ENCODE measurements around the gene USP40. TPM values are rescaled to one million over a fixed set of nuclear protein-coding genes. Genes with fewer than 3 reads are reported as not detected.

USP40 gene
- total RNA-seq, 4 donors from 2014 or later: 10.9 to 29.2 (median 12.4) TPM

GRCh38 chr2:233434666-233435330, 131.8 kb downstream of the USP40 start:
- Histone ChIP-seq H3K4me1 (peaks cover 81 to 87% of the 10 kb centered on the region in 2 donors), H3K27me3 (no peaks in the 10 kb centered on the region), H3K4me3 (no peak overlapping the region), H3K9me3 (no peaks in the 10 kb centered on the region), H3K36me3 (peaks cover 0 to 45% of the 10 kb centered on the region in 2 donors), H3K27ac (peak overlapping the region; percentile 92 to 97 (median 96))
- TF ChIP-seq POLR2A (IDR thresholded peaks at IDR 0.05) (no peak), CTCF (IDR thresholded peaks at IDR 0.05 in 4 of 5, conservative IDR thresholded peaks at IDR 0.05 in 1 of 5) (no peak)
- in situ Hi-C loops (cut with MboI; ENCODE audit: low sequenced_read_pairs in 4 of 4): no loop called here
- ATAC-seq: no peak
- intact Hi-C loops (cut with DNase I; ENCODE audit: low total_unique reads): no loop called here
- DNase-seq: peak in 1 of 2 donors; percentile 18

- no peak for DNase-seq
- in situ Hi-C loops (cut with MboI; ENCODE audit: low sequenced_read_pairs in 4 of 4): no loop called here
- H3K4me3 ChIP-seq: no peak overlapping the region
- H3K36me3 ChIP-seq: peaks cover 0 to 38% of the 10 kb centered on the region in 2 donors
- H3K27me3 ChIP-seq: no peaks in the 10 kb centered on the region
- TF ChIP-seq CTCF (IDR thresholded peaks at IDR 0.05 in 4 of 5, conservative IDR thresholded peaks at IDR 0.05 in 1 of 5) (no peak), POLR2A (IDR thresholded peaks at IDR 0.05) (no peak)
- intact Hi-C loops (cut with DNase I; ENCODE audit: low total_unique reads): no loop called here
- ATAC-seq: no peak
- H3K27ac ChIP-seq: peak overlapping the region; percentile 92 to 97 (median 96)
- H3K4me1 ChIP-seq: peaks cover 81% of the 10 kb centered on the region in 2 donors
- no peaks in the 10 kb centered on the region for H3K9me3 ChIP-seq
Observed at GRCh38 chr2:233433794-233434193, 132.8 kb downstream of the USP40 start.

- peaks cover 82 to 87% of the 10 kb centered on the region in 2 donors for H3K4me1 ChIP-seq
- no peak for ATAC-seq
- no peak for TF ChIP-seq POLR2A (IDR thresholded peaks at IDR 0.05)
- TF ChIP-seq CTCF (IDR thresholded peaks at IDR 0.05 in 4 of 5, conservative IDR thresholded peaks at IDR 0.05 in 1 of 5): no peak
Observed at GRCh38 chr2:233433029-233433428, 133.6 kb downstream of the USP40 start.

GRCh38 chr2:233430651-233431050, 135.9 kb downstream of the USP40 start:
- Histone ChIP-seq H3K36me3 (peaks cover 0 to 8% of the 10 kb centered on the region in 2 donors), H3K9me3 (no peaks in the 10 kb centered on the region), H3K27me3 (no peaks in the 10 kb centered on the region), H3K4me1 (peaks cover 83 to 88% of the 10 kb centered on the region in 2 donors), H3K4me3 (no peak overlapping the region), H3K27ac (peak overlapping the region; percentile 92 to 97 (median 96))
- intact Hi-C loops (cut with DNase I; ENCODE audit: low total_unique reads) (no loop called here), in situ Hi-C loops (cut with MboI; ENCODE audit: low sequenced_read_pairs in 4 of 4) (no loop called here)
- no peak for ATAC-seq
- no peak for TF ChIP-seq POLR2A (IDR thresholded peaks at IDR 0.05)
- no peak for TF ChIP-seq CTCF (IDR thresholded peaks at IDR 0.05 in 4 of 5, conservative IDR thresholded peaks at IDR 0.05 in 1 of 5)
- no peak for DNase-seq

More at GRCh38 chr2:233433029-233433428, 133.6 kb downstream of the USP40 start:
- peak overlapping the region; percentile 92 to 97 (median 96) for H3K27ac ChIP-seq
- H3K27me3 ChIP-seq: no peaks in the 10 kb centered on the region
- no peak for DNase-seq
- intact Hi-C loops (cut with DNase I; ENCODE audit: low total_unique reads) (no loop called here), in situ Hi-C loops (cut with MboI; ENCODE audit: low sequenced_read_pairs in 4 of 4) (no loop called here)
- peaks cover 0 to 30% of the 10 kb centered on the region in 2 donors for H3K36me3 ChIP-seq
- H3K9me3 ChIP-seq: no peaks in the 10 kb centered on the region
- no peak overlapping the region for H3K4me3 ChIP-seq
